Keratinocyte (primary cell): ENCODE measurements around the gene IL32. TPM values are rescaled to one million over a fixed set of nuclear protein-coding genes. Genes with fewer than 3 reads are reported as not detected.
"Not testable (repeated sequence)": the region's sequence is repeated elsewhere in the genome, so short reads cannot be mapped to it uniquely, and the experiment has no call there.

Experiments
- DNase-seq: peaks from one replicate; pipeline ENCODE4 v3.0.0-alpha.2; 2011; ENCODE audit warnings: low read depth, missing footprints, low spot score
- FAIRE-seq: peaks from 2 replicates; lab custom pipeline; 2011; peaks lifted over from hg19 to GRCh38; lab: Jason Lieb, UNC
- H2AFZ ChIP-seq: 2 replicates; pipeline ENCODE4 v1.6.0; 2012; ENCODE audit warnings: low read length, control low read depth, inconsistent platforms; ENCODE audit not compliant: control insufficient read depth
- H3K27ac ChIP-seq: 2 replicates; pipeline ENCODE4 v1.5.1; 2011; ENCODE audit warnings: low read length; ENCODE audit not compliant: control insufficient read depth, insufficient read depth
- H3K27me3 ChIP-seq: 3 replicates; pipeline ENCODE4 v1.6.0; 2011; ENCODE audit warnings: low read length; ENCODE audit not compliant: control insufficient read depth, insufficient read depth; ENCODE audit errors: extremely low read depth
- H3K36me3 ChIP-seq, 2 experiments: 2 replicates in 1 of 2; 3 replicates in 1 of 2; pipeline ENCODE4 v1.5.1; 2011; ENCODE audit warnings: low read length in 2 of 2, mild to moderate bottlenecking in 1 of 2; ENCODE audit not compliant: control insufficient read depth in 2 of 2, insufficient read depth in 2 of 2; ENCODE audit errors: extremely low read depth in 1 of 2
- H3K4me1 ChIP-seq: 3 replicates; pipeline ENCODE4 v1.5.1; 2011; ENCODE audit warnings: low read length; ENCODE audit not compliant: control insufficient read depth, insufficient read depth; ENCODE audit errors: extremely low read depth
- H3K4me2 ChIP-seq: 3 replicates; pipeline ENCODE4 v1.6.0; 2011; ENCODE audit warnings: low read depth, low read length; ENCODE audit not compliant: control insufficient read depth, insufficient read depth; ENCODE audit errors: extremely low read depth
- H3K4me3 ChIP-seq, 3 experiments: fragments of 200-600 bp in 1 of 3; sonication (generic) in 1 of 3; 2 replicates in 2 of 3; 3 replicates in 1 of 3; pipeline ENCODE4 v1.5.1; 2011 to 2016; ENCODE audit warnings: low read length in 3 of 3, mild to moderate bottlenecking in 3 of 3, control low read depth in 2 of 3, inconsistent platforms in 1 of 3, low read depth in 1 of 3, mixed read lengths in 1 of 3, mixed run types in 1 of 3, moderate library complexity in 1 of 3; ENCODE audit not compliant: control insufficient read depth in 2 of 3, insufficient read depth in 2 of 3; ENCODE audit errors: extremely low read depth in 1 of 3
- H3K79me2 ChIP-seq: 2 replicates; pipeline ENCODE4 v1.6.0; 2012; ENCODE audit warnings: low read length; ENCODE audit not compliant: control insufficient read depth, insufficient read depth
- H3K9ac ChIP-seq: 3 replicates; pipeline ENCODE4 v1.6.0; 2011; ENCODE audit warnings: low read length; ENCODE audit not compliant: control insufficient read depth, insufficient read depth; ENCODE audit errors: extremely low read depth
- H3K9me1 ChIP-seq: 3 replicates; pipeline ENCODE4 v1.6.0; 2011; ENCODE audit warnings: low read length; ENCODE audit not compliant: control insufficient read depth, insufficient read depth; ENCODE audit errors: extremely low read depth
- H3K9me3 ChIP-seq: 2 replicates; pipeline ENCODE4 v1.5.1; 2012; ENCODE audit warnings: low read depth, low read length; ENCODE audit not compliant: control insufficient read depth
- H4K20me1 ChIP-seq: 3 replicates; pipeline ENCODE4 v1.6.0; 2011; ENCODE audit warnings: low read length; ENCODE audit not compliant: control insufficient read depth, insufficient read depth; ENCODE audit errors: extremely low read depth
- EZH2 ChIP-seq: IDR thresholded peaks from one replicate; pipeline ENCODE4 v1.6.1; 2012; ENCODE audit warnings: inconsistent platforms, mild to moderate bottlenecking, low read length, moderate library complexity
- dilution Hi-C: fragments of 300-500 bp; cut with MboI; formaldehyde crosslinking; loops from one replicate; pipeline ENCODE4 v1.7.0; 2020; ENCODE audit warnings: low sequenced_read_pairs; ENCODE audit not compliant: extremely low pct_ligation_motif_present
- polyA plus RNA-seq, 5 experiments: library from polyadenylated mRNA; depleted of rRNA in 3 of 5; stranded (reverse) in 3 of 5; stranded (forward) in 1 of 5; unstranded in 1 of 5; fragments of >200 nt; gene quantifications; 1 replicate in 1 of 5; 2 replicates in 3 of 5; 3 replicates in 1 of 5; pipeline versions ENCODE4 v1.2.1 to v1.2.3, GENCODE V29; 2011 to 2012; ENCODE audit warnings: missing spikeins in 2 of 5, low read depth in 1 of 5, low replicate concordance in 1 of 5
- TF ChIP-seq, protein P1 (sequence below), 3 experiments: IDR thresholded peaks in 1 of 3; conservative IDR thresholded peaks in 1 of 3; optimal IDR thresholded peaks in 1 of 3; 2 replicates in 2 of 3; 3 replicates in 1 of 3; pipeline versions ENCODE3 to v1.5.1; 2011; ENCODE audit warnings: low read length in 3 of 3, mild to moderate bottlenecking in 3 of 3, moderate library complexity in 2 of 3, control low read depth in 1 of 3, inconsistent platforms in 1 of 3; ENCODE audit not compliant: insufficient read depth in 2 of 3; ENCODE audit errors: extremely low read depth in 1 of 3

The IL32 gene
- polyA plus RNA-seq, 1 donor (not counting 4 experiments of a cell fraction or from before 2014, with no cell fraction given): 0.28 TPM

- no peak overlapping the region for H3K4me2 ChIP-seq
- no peaks in the 10 kb centered on the region for H4K20me1 ChIP-seq
- H3K9me1 ChIP-seq: no peaks in the 10 kb centered on the region
- no peaks in the 10 kb centered on the region for H3K9me3 ChIP-seq
- dilution Hi-C loops: no loop called here
- TF ChIP-seq, protein P1, sequence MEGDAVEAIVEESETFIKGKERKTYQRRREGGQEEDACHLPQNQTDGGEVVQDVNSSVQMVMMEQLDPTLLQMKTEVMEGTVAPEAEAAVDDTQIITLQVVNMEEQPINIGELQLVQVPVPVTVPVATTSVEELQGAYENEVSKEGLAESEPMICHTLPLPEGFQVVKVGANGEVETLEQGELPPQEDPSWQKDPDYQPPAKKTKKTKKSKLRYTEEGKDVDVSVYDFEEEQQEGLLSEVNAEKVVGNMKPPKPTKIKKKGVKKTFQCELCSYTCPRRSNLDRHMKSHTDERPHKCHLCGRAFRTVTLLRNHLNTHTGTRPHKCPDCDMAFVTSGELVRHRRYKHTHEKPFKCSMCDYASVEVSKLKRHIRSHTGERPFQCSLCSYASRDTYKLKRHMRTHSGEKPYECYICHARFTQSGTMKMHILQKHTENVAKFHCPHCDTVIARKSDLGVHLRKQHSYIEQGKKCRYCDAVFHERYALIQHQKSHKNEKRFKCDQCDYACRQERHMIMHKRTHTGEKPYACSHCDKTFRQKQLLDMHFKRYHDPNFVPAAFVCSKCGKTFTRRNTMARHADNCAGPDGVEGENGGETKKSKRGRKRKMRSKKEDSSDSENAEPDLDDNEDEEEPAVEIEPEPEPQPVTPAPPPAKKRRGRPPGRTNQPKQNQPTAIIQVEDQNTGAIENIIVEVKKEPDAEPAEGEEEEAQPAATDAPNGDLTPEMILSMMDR (optimal IDR thresholded peaks at IDR 0.05 in 1 of 3, IDR thresholded peaks at IDR 0.05 in 1 of 3, conservative IDR thresholded peaks at IDR 0.05 in 1 of 3; ENCODE audit: extremely low read depth in 1 of 3, insufficient read depth in 2 of 3, low read length in 3 of 3): no peak
- no peak for TF ChIP-seq EZH2
- H3K27me3 ChIP-seq: no peaks in the 10 kb centered on the region
- no peak overlapping the region for H2AFZ ChIP-seq
- DNase-seq (no peak), FAIRE-seq (no peak)
- no peak overlapping the region for H3K4me3 ChIP-seq
- no peak overlapping the region for H3K27ac ChIP-seq
- H3K79me2 ChIP-seq: no peaks in the 10 kb centered on the region
- no peaks in the 10 kb centered on the region for H3K36me3 ChIP-seq
- peaks cover 5% of the 10 kb centered on the region for H3K4me1 ChIP-seq
- no peak overlapping the region for H3K9ac ChIP-seq
Observed at GRCh38 chr16:3068487-3068886, 3.0 kb downstream of the IL32 start.

DNA sequence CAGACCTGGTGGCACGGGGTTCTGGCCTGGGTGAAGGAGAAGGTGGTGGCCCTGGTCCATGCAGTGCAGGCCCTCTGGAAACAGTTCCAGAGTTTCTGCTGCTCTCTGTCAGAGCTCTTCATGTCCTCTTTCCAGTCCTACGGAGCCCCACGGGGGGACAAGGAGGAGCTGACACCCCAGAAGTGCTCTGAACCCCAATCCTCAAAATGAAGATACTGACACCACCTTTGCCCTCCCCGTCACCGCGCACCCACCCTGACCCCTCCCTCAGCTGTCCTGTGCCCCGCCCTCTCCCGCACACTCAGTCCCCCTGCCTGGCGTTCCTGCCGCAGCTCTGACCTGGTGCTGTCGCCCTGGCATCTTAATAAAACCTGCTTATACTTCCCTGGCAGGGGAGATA lies 3.7 kb downstream of the IL32 start:
- H3K36me3 ChIP-seq, dilution Hi-C loops, H3K9me1 ChIP-seq, H3K9ac ChIP-seq, H3K27me3 ChIP-seq, H3K4me2 ChIP-seq, H3K4me3 ChIP-seq, H4K20me1 ChIP-seq, H3K27ac ChIP-seq, H2AFZ ChIP-seq, FAIRE-seq, DNase-seq, H3K79me2 ChIP-seq, H3K4me1 ChIP-seq, H3K9me3 ChIP-seq: not testable (repeated sequence)

- Histone ChIP-seq H3K9me3 (no peaks in the 10 kb centered on the region), H2AFZ (no peak overlapping the region), H3K27ac (no peak overlapping the region), H3K4me1 (no peaks in the 10 kb centered on the region), H3K4me3 (no peak overlapping the region), H3K36me3 (no peaks in the 10 kb centered on the region), H3K79me2 (no peaks in the 10 kb centered on the region), H3K27me3 (no peaks in the 10 kb centered on the region), H3K4me2 (no peak overlapping the region), H3K9me1 (no peaks in the 10 kb centered on the region), H3K9ac (no peak overlapping the region), H4K20me1 (no peaks in the 10 kb centered on the region)
- no peak for FAIRE-seq
- DNase-seq: no peak
- dilution Hi-C loops: no loop called here
- TF ChIP-seq, protein P1 (optimal IDR thresholded peaks at IDR 0.05 in 1 of 3, IDR thresholded peaks at IDR 0.05 in 1 of 3, conservative IDR thresholded peaks at IDR 0.05 in 1 of 3; ENCODE audit: extremely low read depth in 1 of 3, insufficient read depth in 2 of 3, low read length in 3 of 3): no peak
- no peak for TF ChIP-seq EZH2
Observed at GRCh38 chr16:3070608-3071111, 5.2 kb downstream of the IL32 start.
